ENCODE data around the gene NOL9. TPM values are rescaled to one million over a fixed set of nuclear protein-coding genes. Genes with fewer than 3 reads are reported as not detected.

NOL9 gene
- total RNA-seq, 4 donors from 2014 or later, result 4.7 to 44.8 (median 23.7) TPM

GRCh38 chr1:6521536-6521935 is 32.8 kb downstream of the NOL9 start:
- Histone ChIP-seq H3K4me1 (no peaks in the 10 kb centered on the region), H3K27ac (no peak overlapping the region), H3K36me3 (no peaks in the 10 kb centered on the region), H3K27me3 (no peaks in the 10 kb centered on the region), H3K9me3 (no peaks in the 10 kb centered on the region), H3K4me3 (no peak overlapping the region)
- no peak for DNase-seq
- no peak for TF ChIP-seq POLR2A (IDR thresholded peaks at IDR 0.05)
- TF ChIP-seq, protein P1, sequence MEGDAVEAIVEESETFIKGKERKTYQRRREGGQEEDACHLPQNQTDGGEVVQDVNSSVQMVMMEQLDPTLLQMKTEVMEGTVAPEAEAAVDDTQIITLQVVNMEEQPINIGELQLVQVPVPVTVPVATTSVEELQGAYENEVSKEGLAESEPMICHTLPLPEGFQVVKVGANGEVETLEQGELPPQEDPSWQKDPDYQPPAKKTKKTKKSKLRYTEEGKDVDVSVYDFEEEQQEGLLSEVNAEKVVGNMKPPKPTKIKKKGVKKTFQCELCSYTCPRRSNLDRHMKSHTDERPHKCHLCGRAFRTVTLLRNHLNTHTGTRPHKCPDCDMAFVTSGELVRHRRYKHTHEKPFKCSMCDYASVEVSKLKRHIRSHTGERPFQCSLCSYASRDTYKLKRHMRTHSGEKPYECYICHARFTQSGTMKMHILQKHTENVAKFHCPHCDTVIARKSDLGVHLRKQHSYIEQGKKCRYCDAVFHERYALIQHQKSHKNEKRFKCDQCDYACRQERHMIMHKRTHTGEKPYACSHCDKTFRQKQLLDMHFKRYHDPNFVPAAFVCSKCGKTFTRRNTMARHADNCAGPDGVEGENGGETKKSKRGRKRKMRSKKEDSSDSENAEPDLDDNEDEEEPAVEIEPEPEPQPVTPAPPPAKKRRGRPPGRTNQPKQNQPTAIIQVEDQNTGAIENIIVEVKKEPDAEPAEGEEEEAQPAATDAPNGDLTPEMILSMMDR (IDR thresholded peaks at IDR 0.05), result no peak
- intact Hi-C loops (cut with DNase I; ENCODE audit: low total_unique reads), result no loop called here

DNA sequence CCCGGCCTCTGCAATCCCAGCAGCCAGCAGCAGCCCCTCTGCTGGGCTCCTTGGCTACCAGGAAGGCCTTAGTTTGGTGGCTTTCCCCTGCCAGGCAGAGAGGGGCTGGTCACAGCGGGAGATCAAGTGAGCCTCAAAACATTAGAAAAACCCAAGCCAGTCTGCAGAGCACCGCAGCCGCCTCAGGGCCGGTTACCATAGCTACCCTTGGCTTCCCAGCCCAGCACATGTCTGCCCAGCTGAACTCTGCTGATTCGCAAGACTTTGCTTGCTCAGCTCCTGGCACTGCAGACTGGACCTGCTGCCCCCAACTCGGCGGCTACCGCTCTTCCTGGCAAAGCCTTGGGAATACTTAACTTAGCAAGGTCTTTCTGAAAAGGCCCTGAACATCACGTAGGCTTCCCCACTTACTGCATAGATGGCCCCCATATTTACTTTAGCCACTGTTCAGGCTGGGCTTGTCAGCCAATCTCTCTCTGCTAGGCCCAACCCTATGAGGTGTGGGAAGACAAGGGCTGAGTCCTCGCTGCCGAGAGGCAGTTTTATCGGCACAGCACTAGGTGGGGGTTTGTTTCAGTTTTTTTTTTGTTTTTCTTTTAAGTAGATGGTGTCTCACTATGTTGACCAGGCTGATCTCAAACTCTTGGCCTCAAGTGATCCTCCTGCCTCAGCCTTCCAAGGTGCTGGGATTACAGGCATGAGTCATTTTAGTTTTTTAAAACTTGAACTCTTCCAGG is 34.2 kb downstream of the NOL9 start:
- intact Hi-C loops (cut with DNase I; ENCODE audit: low total_unique reads), result no loop called here
- Histone ChIP-seq H3K36me3 (no peaks in the 10 kb centered on the region), H3K27ac (no peak overlapping the region)

DNA sequence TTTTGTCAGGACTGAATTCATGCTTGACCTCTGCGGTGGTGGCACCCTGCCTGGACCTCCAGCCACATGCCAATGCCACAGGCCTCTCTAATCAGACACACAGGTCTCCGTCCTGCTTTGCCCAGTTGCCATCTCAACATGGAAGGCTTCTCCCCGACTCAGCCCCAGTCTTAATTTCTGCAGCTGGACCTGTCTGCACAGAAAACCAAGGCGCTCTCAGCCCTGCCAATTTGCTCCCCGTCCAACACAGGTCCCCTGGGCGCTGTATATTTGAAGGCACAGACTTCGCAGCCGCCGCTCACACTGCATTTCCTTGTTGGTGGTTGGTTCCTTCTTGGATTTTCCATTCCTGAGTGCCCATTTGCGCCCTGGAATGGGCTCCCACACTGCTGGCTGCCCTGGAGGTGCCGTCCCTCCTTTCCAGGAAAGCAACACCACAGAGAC is 34.8 kb downstream of the NOL9 start:
- H3K4me3 ChIP-seq, result no peak overlapping the region
- H3K9me3 ChIP-seq, result no peaks in the 10 kb centered on the region
- no peaks in the 10 kb centered on the region for H3K36me3 ChIP-seq
- DNase-seq, result peak in 1 of 2 donors; percentile 57
- TF ChIP-seq POLR2A (IDR thresholded peaks at IDR 0.05), result no peak
- TF ChIP-seq, protein P1 (IDR thresholded peaks at IDR 0.05), result no peak
- no peaks in the 10 kb centered on the region for H3K27me3 ChIP-seq
- intact Hi-C loops (cut with DNase I; ENCODE audit: low total_unique reads), result no loop called here
- no peaks in the 10 kb centered on the region for H3K4me1 ChIP-seq
- H3K27ac ChIP-seq, result no peak overlapping the region

More for the DNA sequence above, 34.2 kb downstream of the NOL9 start:
- no peak for TF ChIP-seq POLR2A (IDR thresholded peaks at IDR 0.05)
- TF ChIP-seq, protein P1 (IDR thresholded peaks at IDR 0.05), result no peak
- H3K4me3 ChIP-seq, result no peak overlapping the region
- no peaks in the 10 kb centered on the region for H3K27me3 ChIP-seq
- no peak for DNase-seq
- no peaks in the 10 kb centered on the region for H3K9me3 ChIP-seq
- no peaks in the 10 kb centered on the region for H3K4me1 ChIP-seq

DNA sequence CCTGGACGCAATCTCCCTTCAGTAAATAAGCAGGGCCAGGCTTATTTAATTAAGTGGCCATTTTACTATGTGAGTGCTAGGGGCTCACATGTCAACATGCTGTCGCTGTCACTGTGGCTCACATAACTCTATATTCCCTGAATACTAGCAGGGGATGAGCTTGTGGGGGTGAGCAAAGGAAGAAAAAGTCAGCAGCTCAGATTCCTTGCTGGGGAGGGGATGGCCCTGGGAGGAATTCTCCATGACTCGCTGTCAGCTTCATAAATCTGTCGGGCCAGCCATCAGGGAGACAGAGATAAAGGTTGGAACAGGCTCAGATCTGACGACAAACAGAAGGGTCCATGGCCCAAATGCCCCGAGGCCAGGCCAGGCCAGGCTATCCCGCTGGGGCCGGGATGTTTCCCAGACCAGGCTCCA is 36.9 kb downstream of the NOL9 start:
- TF ChIP-seq, protein P1 (IDR thresholded peaks at IDR 0.05), result no peak
- TF ChIP-seq POLR2A (IDR thresholded peaks at IDR 0.05), result no peak
- no peak overlapping the region for H3K4me3 ChIP-seq
- H3K36me3 ChIP-seq, result no peaks in the 10 kb centered on the region
- H3K4me1 ChIP-seq, result no peaks in the 10 kb centered on the region
- DNase-seq, result no peak
- intact Hi-C loops (cut with DNase I; ENCODE audit: low total_unique reads), result no loop called here
- no peak overlapping the region for H3K27ac ChIP-seq
- no peaks in the 10 kb centered on the region for H3K27me3 ChIP-seq
- H3K9me3 ChIP-seq, result no peaks in the 10 kb centered on the region

GRCh38 chr1:6515771-6516170 is 38.5 kb downstream of the NOL9 start:
- TF ChIP-seq POLR2A (IDR thresholded peaks at IDR 0.05), result no peak
- TF ChIP-seq, protein P1 (IDR thresholded peaks at IDR 0.05), result no peak
- no peaks in the 10 kb centered on the region for H3K4me1 ChIP-seq
- H3K27ac ChIP-seq, result no peak overlapping the region
- H3K27me3 ChIP-seq, result no peaks in the 10 kb centered on the region
- no peak for DNase-seq
- H3K9me3 ChIP-seq, result no peaks in the 10 kb centered on the region
- H3K4me3 ChIP-seq, result no peak overlapping the region
- H3K36me3 ChIP-seq, result no peaks in the 10 kb centered on the region
- intact Hi-C loops (cut with DNase I; ENCODE audit: low total_unique reads), result no loop called here
